ENCODE data around the gene ST7L. TPM values are rescaled to one million over a fixed set of nuclear protein-coding genes. Genes with fewer than 3 reads are reported as not detected.
A peak's percentile ranks its signal among the peaks of the same experiment; 100 is the strongest.

Gene ST7L
- total and polyA plus RNA-seq, 3 donors from 2014 or later, result 59.1 to 125 (median 97.2) TPM

GRCh38 chr1:112506306-112506705 is 112.6 kb downstream of the ST7L start:
- no peak overlapping the region for H3K4me3 ChIP-seq
- no peaks in the 10 kb centered on the region for H3K9me3 ChIP-seq
- intact Hi-C loops (cut with DNase I; ENCODE audit: low total_unique reads), result no loop called here
- H3K27ac ChIP-seq, result peak overlapping the region in 1 of 2 donors; percentile 16
- no peak for DNase-seq
- TF ChIP-seq POLR2A (IDR thresholded peaks at IDR 0.05) (no peak), CTCF (IDR thresholded peaks at IDR 0.05) (no peak)
- WGBS, 2 donors, result 77 to 100% methylated on average over 1 to 2 of the region's 2 CpGs
- H3K4me1 ChIP-seq, result peaks cover 51% of the 10 kb centered on the region
- H3K27me3 ChIP-seq, result no peaks in the 10 kb centered on the region
- H3K36me3 ChIP-seq (ENCODE audit: low read depth, missing control alignments), result no peaks in the 10 kb centered on the region

- no peaks in the 10 kb centered on the region for H3K36me3 ChIP-seq (ENCODE audit: low read depth, missing control alignments)
- no peak for DNase-seq
- intact Hi-C loops (cut with DNase I; ENCODE audit: low total_unique reads), result no loop called here
- 76 to 83% methylated on average over 3 of the region's 3 CpGs for WGBS, 2 donors
- H3K9me3 ChIP-seq, result no peaks in the 10 kb centered on the region
- TF ChIP-seq POLR2A (IDR thresholded peaks at IDR 0.05), result no peak
- no peak for TF ChIP-seq CTCF (IDR thresholded peaks at IDR 0.05)
- no peak overlapping the region for H3K4me3 ChIP-seq
- H3K27me3 ChIP-seq, result no peaks in the 10 kb centered on the region
- H3K27ac ChIP-seq, result peak overlapping the region in 1 of 2 donors; percentile 27
- peaks cover 51% of the 10 kb centered on the region for H3K4me1 ChIP-seq
Measured at GRCh38 chr1:112505878-112506277, 113.1 kb downstream of the ST7L start.

GRCh38 chr1:112505400-112505785 is 113.5 kb downstream of the ST7L start:
- H3K4me1 ChIP-seq, result peaks cover 51% of the 10 kb centered on the region
- no peaks in the 10 kb centered on the region for H3K9me3 ChIP-seq
- TF ChIP-seq CTCF (IDR thresholded peaks at IDR 0.05) (no peak), POLR2A (IDR thresholded peaks at IDR 0.05) (no peak)
- no peaks in the 10 kb centered on the region for H3K27me3 ChIP-seq
- intact Hi-C loops (cut with DNase I; ENCODE audit: low total_unique reads), result no loop called here
- peak; percentile 71 for DNase-seq
- H3K36me3 ChIP-seq (ENCODE audit: low read depth, missing control alignments), result no peaks in the 10 kb centered on the region
- H3K4me3 ChIP-seq, result no peak overlapping the region
- H3K27ac ChIP-seq, result peak overlapping the region in 1 of 2 donors; percentile 27
- WGBS, 2 donors, result 25 to 38% methylated on average over 1 of the region's 1 CpG

- TF ChIP-seq CTCF (IDR thresholded peaks at IDR 0.05) (no peak), POLR2A (IDR thresholded peaks at IDR 0.05) (no peak)
- WGBS, 2 donors, result 50 to 61% methylated on average over 6 of the region's 6 CpGs
- no peaks in the 10 kb centered on the region for H3K9me3 ChIP-seq
- no peaks in the 10 kb centered on the region for H3K36me3 ChIP-seq (ENCODE audit: low read depth, missing control alignments)
- H3K27me3 ChIP-seq, result no peaks in the 10 kb centered on the region
- no peak for DNase-seq
- H3K27ac ChIP-seq, result peak overlapping the region in 1 of 2 donors; percentile 12
- no peak overlapping the region for H3K4me3 ChIP-seq
- intact Hi-C loops (cut with DNase I; ENCODE audit: low total_unique reads), result loop anchor here (5.0 kb wide), 2 partner anchors 112 to 202 kb away; partner anchors contain the start of genes CAPZA1, RHOC and ST7L
- H3K4me1 ChIP-seq, result peaks cover 51% of the 10 kb centered on the region
Measured at GRCh38 chr1:112504661-112505399, 114.1 kb downstream of the ST7L start.

Measured in testis (tissue), 3 donors.